NCI-H1105 (cell line): ENCODE measurements around the gene ADGRG7.
"Not testable (repeated sequence)": the region's sequence is repeated elsewhere in the genome, so short reads cannot be mapped to it uniquely, and the experiment has no call there.

Source experiments
- DNase-seq: peaks from one replicate; lab custom pipeline; 2025; lab: John Stamatoyannopoulos, UW

The ADGRG7 gene

DNA sequence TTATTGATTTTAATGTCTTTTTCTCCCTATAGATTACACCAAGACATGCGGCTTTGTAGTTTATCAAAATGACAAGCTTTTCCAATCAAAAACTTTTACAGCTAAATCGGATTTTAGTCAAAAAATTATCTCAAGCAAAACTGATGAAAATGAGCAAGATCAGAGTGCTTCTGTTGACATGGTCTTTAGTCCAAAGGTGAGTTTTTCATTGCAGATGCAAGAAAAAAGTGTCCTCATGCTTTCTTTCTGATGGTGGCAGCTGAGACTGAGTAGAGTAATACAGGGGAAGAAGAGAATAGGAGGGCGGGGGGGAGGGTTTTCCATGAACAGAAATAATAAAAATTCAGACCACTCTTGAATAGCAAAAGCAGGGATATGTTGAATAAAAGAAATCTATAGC lies 36.5 kb downstream of the ADGRG7 start:
- no peak for DNase-seq

DNA sequence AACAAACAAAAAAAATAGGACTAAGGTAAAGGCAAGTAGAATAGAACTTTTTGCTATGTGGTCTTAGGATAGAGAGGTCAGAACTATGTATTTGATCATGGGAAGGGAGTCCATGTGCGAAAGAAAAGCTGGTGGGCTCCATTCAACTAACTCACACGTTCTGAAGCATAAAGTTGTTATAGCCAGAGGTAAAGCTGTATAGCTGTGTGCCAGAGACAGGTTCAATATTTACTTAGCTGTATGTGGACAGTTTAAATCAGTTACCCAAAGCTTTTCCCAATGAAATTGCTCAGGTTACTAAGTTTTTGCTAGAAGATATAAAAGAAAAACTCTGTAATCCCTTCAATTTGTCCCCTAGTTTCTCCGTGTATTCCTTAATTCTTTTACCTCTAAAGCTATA lies 37.8 kb downstream of the ADGRG7 start:
- no peak for DNase-seq

- no peak for DNase-seq
Measured at GRCh38 chr3:100647657-100648056, 38.3 kb downstream of the ADGRG7 start.

DNA sequence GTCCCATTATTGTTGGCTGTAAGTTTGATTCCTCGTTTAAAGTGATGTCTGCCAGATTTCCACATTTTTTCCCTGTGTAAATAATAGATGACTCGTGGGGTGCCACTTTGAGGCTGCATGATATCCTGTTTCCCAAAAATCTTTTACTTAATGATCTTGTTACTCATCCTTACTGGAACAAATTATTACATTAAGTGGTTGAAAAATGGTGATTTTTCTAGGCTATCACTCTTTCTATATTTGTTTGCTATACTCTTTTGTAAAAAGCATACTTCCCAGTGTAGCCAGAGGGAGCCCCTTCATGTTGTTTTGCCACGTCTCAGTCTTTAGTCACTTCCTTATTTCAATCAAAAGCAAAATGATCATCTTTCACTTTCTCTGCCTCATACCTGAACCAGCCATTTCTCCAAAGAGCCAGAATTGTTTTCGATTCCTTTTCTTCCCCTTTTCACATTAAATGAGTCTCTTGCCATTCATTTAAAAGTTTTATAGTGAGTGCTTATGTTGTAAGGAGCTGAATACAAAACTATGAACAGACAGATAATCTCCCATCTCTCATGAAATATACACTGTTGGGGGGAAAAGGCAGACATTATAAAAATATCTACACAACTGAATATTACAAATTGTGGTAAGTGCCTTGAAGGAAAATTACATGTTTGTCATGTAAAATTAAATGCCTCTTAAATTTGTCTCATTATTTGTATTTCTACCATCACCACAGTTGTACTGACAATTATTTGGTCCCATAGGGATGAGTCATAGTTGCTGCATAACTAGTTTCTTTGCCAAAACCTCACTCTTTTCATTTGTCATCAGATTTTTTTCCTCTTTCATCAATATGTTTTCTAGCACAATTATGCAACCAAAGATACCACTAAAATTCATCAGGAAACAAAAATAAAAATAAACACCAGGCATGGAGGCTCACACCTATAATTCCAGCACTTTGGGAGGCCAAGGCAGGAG lies 41.5 kb downstream of the ADGRG7 start:
- DNase-seq, result no peak

DNA sequence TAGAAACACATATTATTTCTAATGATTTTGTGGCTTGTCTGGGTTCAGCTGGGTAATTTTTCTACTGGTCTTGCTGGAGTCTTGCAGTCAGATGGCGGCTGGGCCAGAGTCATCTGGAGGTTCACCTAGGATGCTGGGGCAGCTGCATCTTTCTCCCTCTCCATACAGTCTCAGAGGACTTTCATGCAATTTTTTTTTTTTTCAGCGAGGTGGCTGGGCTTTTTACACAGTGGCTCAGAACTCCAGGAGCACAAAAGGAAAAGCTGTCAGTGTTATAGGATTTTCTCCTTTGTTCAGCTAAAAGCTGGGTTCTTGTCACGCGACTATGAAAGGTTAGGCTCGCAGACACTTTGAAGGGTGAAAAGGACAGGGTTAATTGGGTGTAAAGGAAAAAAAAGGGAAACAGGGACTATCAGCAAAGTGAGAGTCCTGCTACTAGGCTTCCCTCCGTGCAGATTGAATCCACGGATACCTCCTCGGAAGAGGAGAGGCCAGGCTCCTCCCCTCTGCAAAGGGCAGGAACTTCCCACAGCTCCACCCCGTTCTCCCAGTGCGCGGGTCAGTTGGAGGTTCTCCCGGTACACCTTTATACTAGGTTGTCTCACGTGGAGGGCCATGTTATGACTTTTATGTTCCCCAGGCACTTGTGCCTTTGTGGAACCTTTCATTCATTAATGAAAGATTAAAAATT lies 44.3 kb downstream of the ADGRG7 start:
- no peak for DNase-seq

DNA sequence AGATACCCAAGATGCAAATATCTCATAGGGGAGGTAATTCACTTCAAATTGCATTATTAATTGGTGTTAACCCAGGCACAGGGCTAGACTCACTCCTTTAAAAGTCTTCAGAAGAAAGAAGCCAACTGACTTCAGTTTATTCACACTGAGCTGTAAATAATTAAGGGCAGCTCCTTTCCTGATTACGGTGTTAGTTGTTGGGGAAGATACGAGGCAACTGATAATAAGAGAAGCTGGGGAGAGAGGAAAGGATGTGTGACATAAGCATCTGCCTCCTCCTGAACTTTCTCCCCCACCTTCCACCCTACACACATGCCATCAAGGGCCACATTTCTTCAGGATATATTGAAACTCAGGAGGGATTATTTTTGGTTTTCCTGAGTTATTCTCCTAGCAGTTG lies 47.5 kb downstream of the ADGRG7 start:
- DNase-seq, result no peak

DNA sequence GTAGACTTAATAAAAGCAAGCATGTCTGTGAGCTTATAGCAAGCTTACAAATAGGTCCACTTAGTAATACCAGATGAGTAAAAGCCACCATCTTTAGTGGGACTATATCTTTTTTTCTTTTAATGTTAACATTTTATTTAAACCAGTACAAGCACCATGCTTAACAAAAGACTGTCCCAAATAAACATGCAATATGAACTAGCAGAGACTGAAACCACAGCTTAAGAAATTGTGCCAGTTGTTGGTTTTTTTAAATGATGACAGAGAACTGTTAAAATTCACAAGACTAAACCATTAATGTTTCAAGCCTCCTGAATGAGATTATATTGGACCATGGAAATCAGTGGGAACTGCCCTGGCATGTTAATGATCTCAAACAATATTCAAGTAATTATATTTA lies 51.9 kb downstream of the ADGRG7 start:
- DNase-seq, result not testable (repeated sequence)

GRCh38 chr3:100662113-100662823 lies 52.9 kb downstream of the ADGRG7 start:
- DNase-seq, result no peak

DNA sequence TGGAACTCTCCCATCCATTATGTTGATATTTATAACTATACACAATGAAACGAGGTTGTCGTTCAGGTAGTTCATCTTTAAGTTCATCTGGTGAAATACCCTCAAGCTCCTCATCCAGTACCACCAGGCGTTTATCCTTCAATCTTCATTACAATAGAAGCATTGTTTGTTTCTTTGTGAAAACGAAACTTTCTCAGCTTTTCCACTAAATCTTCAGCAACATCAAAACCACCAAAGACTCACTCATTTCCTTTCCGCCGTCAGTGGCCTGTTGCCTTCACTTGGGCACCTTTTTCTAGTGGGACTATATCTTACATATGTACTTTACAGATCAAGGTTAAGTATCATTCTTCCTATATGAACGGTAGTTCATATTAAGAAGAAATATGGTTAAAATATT lies 55.8 kb downstream of the ADGRG7 start:
- DNase-seq, result no peak

GRCh38 chr3:100666699-100667098 lies 57.3 kb downstream of the ADGRG7 start:
- not testable (repeated sequence) for DNase-seq

DNA sequence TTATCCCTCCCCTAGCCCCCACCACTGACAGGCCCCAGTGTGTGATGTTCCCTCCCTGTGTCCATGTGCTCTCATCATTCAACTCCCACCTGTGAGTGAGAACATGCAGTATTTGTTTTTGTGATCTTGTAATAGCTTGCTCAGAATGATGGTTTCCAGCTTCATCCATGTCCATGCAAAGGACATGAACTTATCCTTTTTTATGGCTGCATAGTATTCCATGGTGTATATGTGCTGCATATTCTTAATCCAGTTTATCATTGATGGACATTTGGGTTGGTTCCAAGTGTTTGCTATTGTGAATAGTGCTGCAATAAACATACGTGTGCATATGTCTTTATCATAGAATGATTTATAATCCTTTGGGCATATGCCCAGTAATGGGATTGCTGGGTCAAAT lies 57.9 kb downstream of the ADGRG7 start:
- not testable (repeated sequence) for DNase-seq

DNA sequence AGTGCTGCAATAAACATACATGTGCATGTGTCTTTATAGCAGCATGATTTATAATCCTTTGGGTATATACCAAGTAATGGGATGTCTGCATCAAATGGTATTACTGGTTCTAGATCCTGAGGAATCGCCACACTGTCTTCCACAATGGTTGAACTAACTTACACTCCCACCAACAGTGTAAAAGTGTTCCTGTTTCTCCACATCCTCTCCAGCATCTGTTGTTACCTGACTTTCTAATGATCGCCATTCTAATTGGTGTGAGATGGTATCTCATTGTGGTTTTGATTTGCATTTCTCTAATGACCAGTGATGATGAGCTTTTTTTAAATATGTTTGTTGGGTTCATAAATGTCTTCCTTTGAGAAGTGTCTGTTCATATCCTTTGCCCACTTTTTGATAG lies 61.6 kb downstream of the ADGRG7 start:
- not testable (repeated sequence) for DNase-seq

DNA sequence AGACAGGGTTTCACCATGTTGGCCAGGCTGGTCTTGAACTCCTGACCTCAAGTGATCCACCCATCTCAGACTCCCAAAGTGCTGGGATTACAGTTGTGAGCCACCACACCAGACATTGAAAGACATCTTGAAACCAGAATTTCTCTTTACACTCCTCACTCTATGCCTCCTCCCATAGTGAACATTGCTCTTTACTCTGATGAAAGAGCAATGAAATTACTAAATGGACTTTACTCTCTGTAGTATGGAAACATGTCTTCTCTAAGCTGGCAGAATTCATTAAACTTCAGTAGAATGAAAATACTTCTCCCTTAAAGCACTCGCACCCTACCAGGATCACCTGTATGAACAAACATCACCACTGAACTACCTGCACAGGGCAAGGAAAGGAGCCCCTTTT lies 72.1 kb downstream of the ADGRG7 start:
- DNase-seq, result no peak

DNA sequence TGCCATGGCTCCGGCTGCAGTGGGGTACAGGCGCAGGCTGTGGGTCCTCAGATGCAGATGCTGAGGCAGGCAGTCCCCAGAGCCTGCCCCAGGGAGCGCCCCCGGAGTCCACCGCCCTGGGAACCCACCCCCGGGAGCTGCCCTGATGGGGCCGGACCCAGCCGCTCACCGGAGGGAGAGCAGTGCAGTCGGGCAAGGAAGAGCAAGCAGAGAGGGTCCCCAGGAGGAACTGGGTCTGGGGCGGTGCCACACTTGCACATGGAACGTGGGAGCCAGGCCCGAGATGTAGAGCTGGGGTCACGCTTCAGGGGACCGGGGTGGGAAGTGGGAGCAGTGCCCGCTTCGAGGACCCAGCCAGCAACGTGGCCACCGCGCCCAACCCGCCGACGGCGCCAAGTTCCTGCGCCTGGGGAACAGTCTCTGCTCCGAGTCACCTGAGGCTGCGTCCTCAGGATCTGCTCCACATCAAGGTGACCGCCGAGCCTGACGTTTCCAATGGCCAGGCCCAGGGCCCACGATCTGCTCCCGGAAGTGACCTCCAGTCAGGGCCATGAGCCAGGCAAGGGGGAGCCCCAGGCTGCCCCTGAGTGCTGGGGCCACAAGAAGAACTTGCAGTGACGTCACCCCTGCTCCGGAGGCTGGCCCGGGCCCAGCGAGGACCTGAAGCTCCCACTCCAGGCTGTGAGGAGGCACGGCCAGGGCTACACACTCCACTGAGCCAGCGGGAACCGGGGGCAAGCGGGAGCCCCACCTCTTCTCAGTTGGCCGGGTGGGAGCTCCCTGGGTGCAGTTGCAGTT lies 72.9 kb downstream of the ADGRG7 start:
- DNase-seq, result no peak

DNA sequence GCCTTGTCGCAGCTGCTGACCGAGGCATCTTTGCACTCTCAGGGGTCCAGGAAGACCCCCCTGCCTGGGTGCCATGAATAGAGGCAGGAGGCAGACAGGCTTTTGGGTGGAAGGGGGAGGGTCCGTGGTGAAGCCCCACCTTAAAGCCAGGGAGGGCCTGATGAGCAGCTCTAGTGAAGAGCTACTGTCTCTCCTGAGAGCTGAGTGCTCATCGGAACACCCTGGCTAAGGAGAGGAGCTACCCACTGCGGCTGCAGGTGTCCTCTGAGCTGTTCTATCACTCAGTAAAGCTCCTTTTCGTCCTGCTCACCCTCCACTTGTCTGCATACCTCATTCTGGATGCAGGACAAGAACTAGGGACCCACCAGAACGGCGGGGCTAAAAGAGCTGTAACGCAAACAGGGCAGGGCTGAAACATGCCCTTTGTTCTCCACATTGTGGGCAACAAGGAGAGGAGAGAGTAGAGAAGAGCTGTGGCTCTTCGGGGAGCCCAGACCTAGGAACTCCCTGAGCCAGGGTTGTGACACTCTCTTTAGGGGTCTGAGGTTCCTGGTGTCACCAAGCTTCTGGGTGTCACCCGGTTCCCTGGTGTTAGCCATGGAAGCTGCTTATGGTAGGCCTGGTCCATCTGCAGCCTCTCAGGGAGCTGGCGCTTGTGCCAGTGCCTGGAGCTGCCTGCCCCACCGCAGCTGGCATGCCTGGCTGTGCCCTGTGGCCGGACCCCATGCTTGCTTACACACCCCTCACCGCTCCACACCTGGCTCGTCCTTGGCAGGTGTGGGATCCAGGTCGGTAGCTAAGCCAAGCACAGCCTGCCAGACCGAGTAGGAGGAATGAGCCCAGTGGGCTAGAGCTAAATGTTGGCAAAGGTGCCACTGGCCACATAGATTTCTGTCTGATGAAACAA lies 73.7 kb downstream of the ADGRG7 start:
- no peak for DNase-seq

- DNase-seq, result no peak
Measured at GRCh38 chr3:100693225-100693624, 83.8 kb downstream of the ADGRG7 start.

GRCh38 chr3:100695696-100696095 lies 86.3 kb downstream of the ADGRG7 start:
- no peak for DNase-seq

GRCh38 chr3:100696161-100696560 lies 86.8 kb downstream of the ADGRG7 start:
- DNase-seq, result no peak

- no peak for DNase-seq
Measured at GRCh38 chr3:100697172-100697571, 87.8 kb downstream of the ADGRG7 start.

- DNase-seq, result no peak
Measured at GRCh38 chr3:100697723-100698285, 88.4 kb downstream of the ADGRG7 start.
